Inflammatory macrophage treated with lipopolysaccharide for 4 hours (primary cell): ENCODE data around the gene ZBTB5.
"Not testable (repeated sequence)": the region's sequence is repeated elsewhere in the genome, so short reads cannot be mapped to it uniquely, and the experiment has no call there.

Source experiments
- DNase-seq: peaks from one replicate; pipeline ENCODE4 v3.0.0-alpha.2; 2020

Gene ZBTB5

GRCh38 chr9:37465249-37466036 is at the start of gene ZBTB5:
ZBTB5 (minus strand) TSS chr9:37465450; CDS start chr9:37442551, 22,899 bp downstream.
- peak; percentile 99 for DNase-seq

GRCh38 chr9:37514999-37515398 is 49.7 kb upstream of the ZBTB5 start:
- DNase-seq = no peak

- DNase-seq = not testable (repeated sequence)
These were observed 49.2 kb upstream of the ZBTB5 start for GRCh38 chr9:37514415-37514814.

- DNase-seq = no peak
These were observed 47.2 kb upstream of the ZBTB5 start for GRCh38 chr9:37512437-37512836.

GRCh38 chr9:37511016-37512010 is 46.1 kb upstream of the ZBTB5 start:
- no peak for DNase-seq

GRCh38 chr9:37510053-37510452 is 44.8 kb upstream of the ZBTB5 start:
- not testable (repeated sequence) for DNase-seq

GRCh38 chr9:37509536-37509935 is 44.3 kb upstream of the ZBTB5 start:
- no peak for DNase-seq

GRCh38 chr9:37508834-37509206 is 43.6 kb upstream of the ZBTB5 start:
- DNase-seq = no peak

- DNase-seq = no peak
These were observed 43.0 kb upstream of the ZBTB5 start for GRCh38 chr9:37508135-37508833.

- no peak for DNase-seq
These were observed 42.4 kb upstream of the ZBTB5 start for GRCh38 chr9:37507566-37508134.

- no peak for DNase-seq
These were observed 39.4 kb upstream of the ZBTB5 start for GRCh38 chr9:37504605-37505004.

- DNase-seq = no peak
These were observed 38.5 kb upstream of the ZBTB5 start for GRCh38 chr9:37503736-37504135.

GRCh38 chr9:37501957-37502596 is 36.8 kb upstream of the ZBTB5 start:
- no peak for DNase-seq

GRCh38 chr9:37499297-37499696 is 34.0 kb upstream of the ZBTB5 start:
- DNase-seq = no peak

- no peak for DNase-seq
These were observed 33.2 kb upstream of the ZBTB5 start for GRCh38 chr9:37498457-37498856.

GRCh38 chr9:37497320-37497719 is 32.1 kb upstream of the ZBTB5 start:
- DNase-seq = no peak

GRCh38 chr9:37496020-37496419 is 30.8 kb upstream of the ZBTB5 start:
- DNase-seq = no peak

GRCh38 chr9:37495571-37495970 is 30.3 kb upstream of the ZBTB5 start:
- DNase-seq = no peak

- no peak for DNase-seq
These were observed 26.7 kb upstream of the ZBTB5 start for GRCh38 chr9:37491939-37492338.

- peak; percentile 6 for DNase-seq
These were observed 21.6 kb upstream of the ZBTB5 start for GRCh38 chr9:37486616-37487548.

GRCh38 chr9:37486256-37486615 is 21.0 kb upstream of the ZBTB5 start:
- DNase-seq = no peak
